Nephron progenitor cell (in vitro differentiated cells): ENCODE measurements around the gene EPB41.

Experiments used
- DNase-seq: peaks from one replicate; pipeline ENCODE4 v3.0.0; 2021
- H3K27ac Mint-ChIP-seq: 2 replicates; pipeline ENCODE4 v1.8.0; 2021; ENCODE audit warnings: mild to moderate bottlenecking, moderate library complexity, mixed read lengths
- H3K27me3 Mint-ChIP-seq: 2 replicates; pipeline ENCODE4 v1.8.0; 2021; ENCODE audit warnings: mild to moderate bottlenecking, low read depth, mixed read lengths; ENCODE audit not compliant: poor library complexity
- H3K36me3 Mint-ChIP-seq: 2 replicates; pipeline ENCODE4 v1.8.0; 2021; ENCODE audit warnings: low read depth, mixed read lengths
- H3K4me1 Mint-ChIP-seq: 2 replicates; pipeline ENCODE4 v1.8.0; 2021; ENCODE audit warnings: mixed read lengths
- H3K4me3 Mint-ChIP-seq: 2 replicates; pipeline ENCODE4 v1.8.0; 2021; ENCODE audit warnings: mild to moderate bottlenecking, moderate library complexity, mixed read lengths
- H3K9me3 Mint-ChIP-seq: 2 replicates; pipeline ENCODE4 v1.8.0; 2021; ENCODE audit warnings: mild to moderate bottlenecking, moderate library complexity, mixed read lengths
- CTCF ChIP-seq: fragments of 200-600 bp; sonication (generic); IDR thresholded peaks from 2 replicates; pipeline ENCODE4 v1.5.0; 2021; ENCODE audit warnings: antibody characterized with exemption

The EPB41 gene

GRCh38 chr1:29167904-29168303 is 253.5 kb downstream of the EPB41 start:
- peaks cover 76% of the 10 kb centered on the region for H3K4me1 Mint-ChIP-seq
- no peaks in the 10 kb centered on the region for H3K9me3 Mint-ChIP-seq
- no peak for DNase-seq
- peaks cover 76% of the 10 kb centered on the region for H3K36me3 Mint-ChIP-seq
- H3K4me3 Mint-ChIP-seq, result no peak overlapping the region
- H3K27me3 Mint-ChIP-seq, result no peaks in the 10 kb centered on the region
- H3K27ac Mint-ChIP-seq, result no peak overlapping the region
- TF ChIP-seq CTCF, result no peak
